Right lobe of liver (tissue), 4 donors: ENCODE results near the gene CPLX3.

Experiments
- CTCF ChIP-seq, 4 donors: fragments of 200-600 bp in 3 of 4; fragments of 450-650 bp in 1 of 4; IDR thresholded peaks; one replicate each; pipeline versions ENCODE4 v1.5.1 to v1.8.0; 2016 to 2022; ENCODE audit warnings: antibody characterized with exemption in 4 of 4, mild to moderate bottlenecking in 2 of 4
- POLR2A ChIP-seq: fragments of 450-650 bp; IDR thresholded peaks from one replicate; pipeline ENCODE4 v1.6.1; 2017; ENCODE audit warnings: antibody characterized with exemption, mild to moderate bottlenecking
- donor health status: DM: no; HTN: no; CAD: no.
- donor health status: DM: no; HTN: no; CAD: no.
- donor health status: DM: no; HTN: yes; CAD: no.

GRCh38 chr15:74854453-74855022 lies 28.1 kb downstream of the CPLX3 start:
- no peak for TF ChIP-seq POLR2A
- TF ChIP-seq CTCF (IDR thresholded peaks at IDR 0.05), result no peak
